ENCODE data around the gene RAB10. TPM values are rescaled to one million over a fixed set of nuclear protein-coding genes. Genes with fewer than 3 reads are reported as not detected.

RAB10 gene
- total and polyA plus RNA-seq, 2 of the 13 experiments (the other 11 are each of a cell fraction or from before 2014, with no cell fraction given), result 48.2 to 120 TPM

DNA sequence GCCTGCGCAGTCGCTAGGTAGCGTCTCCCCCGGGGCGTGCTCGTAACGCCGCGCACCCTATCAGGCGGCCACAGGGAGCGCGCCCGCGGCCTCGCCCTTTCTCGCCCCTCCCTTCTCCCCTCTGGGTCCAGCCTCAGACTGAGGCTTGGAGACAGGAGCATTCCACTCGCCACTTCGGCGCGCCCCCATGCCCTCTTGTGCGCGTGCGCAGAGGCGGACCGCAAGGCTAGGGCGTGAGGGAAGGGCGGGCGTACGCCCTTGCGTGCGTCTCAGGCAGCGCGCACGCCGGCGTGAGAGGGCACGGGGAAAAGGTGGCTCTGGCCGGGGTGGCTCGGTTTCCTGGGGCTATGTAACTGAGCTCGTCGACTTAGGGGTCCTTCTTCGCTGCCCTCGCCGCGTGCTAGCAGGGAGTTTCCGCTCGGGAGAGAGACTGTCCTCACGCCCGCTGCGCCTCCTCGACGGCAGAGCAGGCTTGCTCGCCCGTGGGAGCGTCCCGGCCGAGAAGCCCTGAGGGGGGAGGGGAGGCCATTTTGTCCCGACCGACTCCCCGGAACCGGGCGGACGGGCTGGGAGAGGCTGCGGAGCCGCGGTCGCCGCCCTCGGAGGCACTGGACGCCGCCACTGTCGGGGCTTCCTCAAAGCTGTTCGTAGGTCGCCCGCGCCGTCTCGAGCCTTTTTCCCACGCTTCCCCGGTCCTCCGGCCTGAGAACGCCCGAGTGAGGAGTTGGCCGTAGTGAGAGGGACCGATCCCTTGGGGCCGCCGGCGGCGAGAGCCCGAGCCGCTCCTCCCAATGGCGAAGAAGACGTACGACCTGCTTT, at the start of gene RAB10 (continued):
- TF ChIP-seq, protein P1, sequence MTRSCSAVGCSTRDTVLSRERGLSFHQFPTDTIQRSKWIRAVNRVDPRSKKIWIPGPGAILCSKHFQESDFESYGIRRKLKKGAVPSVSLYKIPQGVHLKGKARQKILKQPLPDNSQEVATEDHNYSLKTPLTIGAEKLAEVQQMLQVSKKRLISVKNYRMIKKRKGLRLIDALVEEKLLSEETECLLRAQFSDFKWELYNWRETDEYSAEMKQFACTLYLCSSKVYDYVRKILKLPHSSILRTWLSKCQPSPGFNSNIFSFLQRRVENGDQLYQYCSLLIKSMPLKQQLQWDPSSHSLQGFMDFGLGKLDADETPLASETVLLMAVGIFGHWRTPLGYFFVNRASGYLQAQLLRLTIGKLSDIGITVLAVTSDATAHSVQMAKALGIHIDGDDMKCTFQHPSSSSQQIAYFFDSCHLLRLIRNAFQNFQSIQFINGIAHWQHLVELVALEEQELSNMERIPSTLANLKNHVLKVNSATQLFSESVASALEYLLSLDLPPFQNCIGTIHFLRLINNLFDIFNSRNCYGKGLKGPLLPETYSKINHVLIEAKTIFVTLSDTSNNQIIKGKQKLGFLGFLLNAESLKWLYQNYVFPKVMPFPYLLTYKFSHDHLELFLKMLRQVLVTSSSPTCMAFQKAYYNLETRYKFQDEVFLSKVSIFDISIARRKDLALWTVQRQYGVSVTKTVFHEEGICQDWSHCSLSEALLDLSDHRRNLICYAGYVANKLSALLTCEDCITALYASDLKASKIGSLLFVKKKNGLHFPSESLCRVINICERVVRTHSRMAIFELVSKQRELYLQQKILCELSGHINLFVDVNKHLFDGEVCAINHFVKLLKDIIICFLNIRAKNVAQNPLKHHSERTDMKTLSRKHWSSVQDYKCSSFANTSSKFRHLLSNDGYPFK (CRISPR knock-in tag; IDR thresholded peaks at IDR 0.05; ENCODE audit: borderline replicate concordance), result peak; percentile 96
- TF ChIP-seq POLR2AphosphoS5 (IDR thresholded peaks at IDR 0.05; ENCODE audit: low read depth, low read length), result peak; percentile 96
- no peak for TF ChIP-seq SNRNP70 (IDR thresholded peaks at IDR 0.05; ENCODE audit: low read depth, low read length)
- peak; percentile 98 for TF ChIP-seq ZNF383 (CRISPR knock-in tag; IDR thresholded peaks at IDR 0.05; ENCODE audit: borderline replicate concordance)
- peak; percentile 52; the same call in 1 of the 2 replicates for TF ChIP-seq GTF2F1 (IDR thresholded peaks at IDR 0.05; ENCODE audit: low read length)
- TF ChIP-seq, protein P2, sequence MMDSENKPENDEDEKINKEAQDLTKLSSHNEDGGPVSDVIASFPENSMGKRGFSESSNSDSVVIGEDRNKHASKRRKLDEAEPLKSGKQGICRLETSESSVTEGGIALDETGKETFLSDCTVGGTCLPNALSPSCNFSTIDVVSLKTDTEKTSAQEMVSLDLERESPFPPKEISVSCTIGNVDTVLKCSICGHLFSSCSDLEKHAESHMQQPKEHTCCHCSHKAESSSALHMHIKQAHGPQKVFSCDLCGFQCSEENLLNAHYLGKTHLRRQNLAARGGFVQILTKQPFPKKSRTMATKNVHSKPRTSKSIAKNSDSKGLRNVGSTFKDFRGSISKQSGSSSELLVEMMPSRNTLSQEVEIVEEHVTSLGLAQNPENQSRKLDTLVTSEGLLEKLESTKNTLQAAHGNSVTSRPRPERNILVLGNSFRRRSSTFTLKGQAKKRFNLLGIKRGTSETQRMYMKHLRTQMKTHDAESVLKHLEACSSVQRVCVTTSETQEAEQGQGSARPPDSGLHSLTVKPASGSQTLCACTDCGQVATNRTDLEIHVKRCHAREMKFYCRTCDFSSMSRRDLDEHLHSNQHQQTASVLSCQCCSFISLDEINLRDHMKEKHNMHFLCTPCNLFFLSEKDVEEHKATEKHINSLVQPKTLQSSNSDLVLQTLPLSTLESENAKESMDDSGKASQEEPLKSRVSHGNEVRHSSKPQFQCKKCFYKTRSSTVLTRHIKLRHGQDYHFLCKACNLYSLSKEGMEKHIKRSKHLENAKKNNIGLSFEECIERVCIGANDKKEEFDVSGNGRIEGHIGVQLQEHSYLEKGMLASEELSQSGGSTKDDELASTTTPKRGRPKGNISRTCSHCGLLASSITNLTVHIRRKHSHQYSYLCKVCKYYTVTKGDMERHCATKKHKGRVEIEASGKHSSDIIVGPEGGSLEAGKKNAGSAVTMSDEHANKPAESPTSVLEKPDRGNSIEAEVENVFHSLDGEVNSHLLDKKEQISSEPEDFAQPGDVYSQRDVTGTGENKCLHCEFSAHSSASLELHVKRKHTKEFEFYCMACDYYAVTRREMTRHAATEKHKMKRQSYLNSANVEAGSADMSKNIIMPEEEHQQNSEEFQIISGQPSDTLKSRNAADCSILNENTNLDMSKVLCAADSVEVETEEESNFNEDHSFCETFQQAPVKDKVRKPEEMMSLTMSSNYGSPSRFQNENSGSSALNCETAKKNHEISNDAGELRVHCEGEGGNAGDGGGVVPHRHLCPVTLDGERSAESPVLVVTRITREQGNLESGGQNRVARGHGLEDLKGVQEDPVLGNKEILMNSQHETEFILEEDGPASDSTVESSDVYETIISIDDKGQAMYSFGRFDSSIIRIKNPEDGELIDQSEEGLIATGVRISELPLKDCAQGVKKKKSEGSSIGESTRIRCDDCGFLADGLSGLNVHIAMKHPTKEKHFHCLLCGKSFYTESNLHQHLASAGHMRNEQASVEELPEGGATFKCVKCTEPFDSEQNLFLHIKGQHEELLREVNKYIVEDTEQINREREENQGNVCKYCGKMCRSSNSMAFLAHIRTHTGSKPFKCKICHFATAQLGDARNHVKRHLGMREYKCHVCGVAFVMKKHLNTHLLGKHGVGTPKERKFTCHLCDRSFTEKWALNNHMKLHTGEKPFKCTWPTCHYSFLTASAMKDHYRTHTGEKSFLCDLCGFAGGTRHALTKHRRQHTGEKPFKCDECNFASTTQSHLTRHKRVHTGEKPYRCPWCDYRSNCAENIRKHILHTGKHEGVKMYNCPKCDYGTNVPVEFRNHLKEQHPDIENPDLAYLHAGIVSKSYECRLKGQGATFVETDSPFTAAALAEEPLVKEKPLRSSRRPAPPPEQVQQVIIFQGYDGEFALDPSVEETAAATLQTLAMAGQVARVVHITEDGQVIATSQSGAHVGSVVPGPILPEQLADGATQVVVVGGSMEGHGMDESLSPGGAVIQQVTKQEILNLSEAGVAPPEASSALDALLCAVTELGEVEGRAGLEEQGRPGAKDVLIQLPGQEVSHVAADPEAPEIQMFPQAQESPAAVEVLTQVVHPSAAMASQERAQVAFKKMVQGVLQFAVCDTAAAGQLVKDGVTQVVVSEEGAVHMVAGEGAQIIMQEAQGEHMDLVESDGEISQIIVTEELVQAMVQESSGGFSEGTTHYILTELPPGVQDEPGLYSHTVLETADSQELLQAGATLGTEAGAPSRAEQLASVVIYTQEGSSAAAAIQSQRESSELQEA (CRISPR knock-in tag; IDR thresholded peaks at IDR 0.05; ENCODE audit: not compliant biosample characterization), result peak; percentile 81
- TF ChIP-seq, protein P3, sequence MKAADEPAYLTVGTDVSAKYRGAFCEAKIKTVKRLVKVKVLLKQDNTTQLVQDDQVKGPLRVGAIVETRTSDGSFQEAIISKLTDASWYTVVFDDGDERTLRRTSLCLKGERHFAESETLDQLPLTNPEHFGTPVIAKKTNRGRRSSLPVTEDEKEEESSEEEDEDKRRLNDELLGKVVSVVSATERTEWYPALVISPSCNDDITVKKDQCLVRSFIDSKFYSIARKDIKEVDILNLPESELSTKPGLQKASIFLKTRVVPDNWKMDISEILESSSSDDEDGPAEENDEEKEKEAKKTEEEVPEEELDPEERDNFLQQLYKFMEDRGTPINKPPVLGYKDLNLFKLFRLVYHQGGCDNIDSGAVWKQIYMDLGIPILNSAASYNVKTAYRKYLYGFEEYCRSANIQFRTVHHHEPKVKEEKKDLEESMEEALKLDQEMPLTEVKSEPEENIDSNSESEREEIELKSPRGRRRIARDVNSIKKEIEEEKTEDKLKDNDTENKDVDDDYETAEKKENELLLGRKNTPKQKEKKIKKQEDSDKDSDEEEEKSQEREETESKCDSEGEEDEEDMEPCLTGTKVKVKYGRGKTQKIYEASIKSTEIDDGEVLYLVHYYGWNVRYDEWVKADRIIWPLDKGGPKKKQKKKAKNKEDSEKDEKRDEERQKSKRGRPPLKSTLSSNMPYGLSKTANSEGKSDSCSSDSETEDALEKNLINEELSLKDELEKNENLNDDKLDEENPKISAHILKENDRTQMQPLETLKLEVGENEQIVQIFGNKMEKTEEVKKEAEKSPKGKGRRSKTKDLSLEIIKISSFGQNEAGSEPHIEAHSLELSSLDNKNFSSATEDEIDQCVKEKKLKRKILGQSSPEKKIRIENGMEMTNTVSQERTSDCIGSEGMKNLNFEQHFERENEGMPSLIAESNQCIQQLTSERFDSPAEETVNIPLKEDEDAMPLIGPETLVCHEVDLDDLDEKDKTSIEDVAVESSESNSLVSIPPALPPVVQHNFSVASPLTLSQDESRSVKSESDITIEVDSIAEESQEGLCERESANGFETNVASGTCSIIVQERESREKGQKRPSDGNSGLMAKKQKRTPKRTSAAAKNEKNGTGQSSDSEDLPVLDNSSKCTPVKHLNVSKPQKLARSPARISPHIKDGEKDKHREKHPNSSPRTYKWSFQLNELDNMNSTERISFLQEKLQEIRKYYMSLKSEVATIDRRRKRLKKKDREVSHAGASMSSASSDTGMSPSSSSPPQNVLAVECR (CRISPR knock-in tag; IDR thresholded peaks at IDR 0.05; ENCODE audit: borderline replicate concordance), result peak; percentile 97
- TF ChIP-seq GTF3A (CRISPR knock-in tag; conservative IDR thresholded peaks at IDR 0.05), result peak; percentile 98
- 0 out of 2 replicates have a peak, but pooled peaks have one; percentile 53 for TF ChIP-seq ZNF7 (CRISPR knock-in tag; IDR thresholded peaks at IDR 0.05)
- TF ChIP-seq CBX1 (IDR thresholded peaks at IDR 0.05; ENCODE audit: low read depth), result peak; percentile 89
- TF ChIP-seq ZNF547 (CRISPR knock-in tag; IDR thresholded peaks at IDR 0.05), result peak; percentile 81; the same call in 1 of the 2 replicates
- TF ChIP-seq ZFP1 (CRISPR knock-in tag; IDR thresholded peaks at IDR 0.05), result no peak
- TF ChIP-seq RCOR2 (CRISPR knock-in tag; IDR thresholded peaks at IDR 0.05), result 0 out of 2 replicates have a peak, but pooled peaks have one; percentile 60
- peak; percentile 83; the same call in 1 of the 2 replicates for TF ChIP-seq ZNF274 (CRISPR knock-in tag; IDR thresholded peaks at IDR 0.05)

Measured in HepG2 (cell line).